GM10847 (cell line): ENCODE measurements around the gene EGLN2.

ENCODE experiments used
- POLR2A ChIP-seq: IDR thresholded peaks from 2 replicates; pipeline ENCODE4 v1.6.1; 2011; ENCODE audit not compliant: insufficient read length; ENCODE audit errors: extremely low read depth

The EGLN2 gene

DNA sequence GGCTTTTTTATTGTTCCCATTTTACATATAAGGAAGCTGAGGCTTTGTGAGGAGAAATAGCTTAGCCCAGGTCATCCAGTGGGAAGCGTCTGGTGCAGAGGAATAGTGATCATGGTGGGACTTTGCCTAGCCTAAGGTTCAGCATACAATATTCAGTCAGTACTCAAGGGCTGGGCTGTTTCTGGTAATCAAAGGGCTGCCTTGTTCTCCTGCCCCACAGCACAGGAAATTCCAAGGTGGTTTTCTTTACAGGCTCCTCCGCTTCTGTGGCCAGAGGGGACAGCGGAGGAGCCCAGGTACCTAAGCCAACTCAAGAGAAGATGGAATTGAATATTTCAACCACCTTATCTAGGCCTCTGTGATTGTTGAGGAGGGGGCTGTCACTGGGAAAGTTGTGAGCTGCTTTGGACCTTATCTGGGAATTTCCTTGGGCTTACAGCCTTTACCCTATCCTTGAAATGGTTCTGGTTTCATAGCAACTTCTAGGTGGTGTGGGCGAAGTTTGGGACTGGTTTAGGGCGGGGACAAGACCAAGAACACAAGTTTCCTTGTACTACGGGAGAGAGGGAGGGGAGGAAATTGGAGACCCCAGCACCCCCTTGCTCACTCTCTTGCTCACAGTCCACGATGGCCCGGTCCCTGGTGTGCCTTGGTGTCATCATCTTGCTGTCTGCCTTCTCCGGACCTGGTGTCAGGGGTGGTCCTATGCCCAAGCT is 23.9 kb upstream of the EGLN2 start, which contains the start of gene MIA:
MIA (plus strand) TSS at position 606 of the 716 bp plus-strand sequence; CDS start at position 628, 22 bp downstream.
- no peak for TF ChIP-seq POLR2A

DNA sequence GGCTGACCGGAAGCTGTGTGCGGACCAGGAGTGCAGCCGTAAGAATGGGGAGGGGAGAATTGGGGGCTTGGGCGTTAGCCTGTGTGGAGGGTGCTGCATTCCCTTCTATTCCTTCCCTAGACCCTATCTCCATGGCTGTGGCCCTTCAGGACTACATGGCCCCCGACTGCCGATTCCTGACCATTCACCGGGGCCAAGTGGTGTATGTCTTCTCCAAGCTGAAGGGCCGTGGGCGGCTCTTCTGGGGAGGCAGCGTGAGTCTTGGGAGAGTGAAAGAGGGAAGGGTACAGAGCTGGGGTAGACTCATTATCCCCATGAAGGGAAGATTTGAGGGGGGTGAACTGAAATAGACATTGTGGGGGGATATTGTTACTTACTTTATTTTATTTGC is 23.4 kb upstream of the EGLN2 start:
- TF ChIP-seq POLR2A = no peak

DNA sequence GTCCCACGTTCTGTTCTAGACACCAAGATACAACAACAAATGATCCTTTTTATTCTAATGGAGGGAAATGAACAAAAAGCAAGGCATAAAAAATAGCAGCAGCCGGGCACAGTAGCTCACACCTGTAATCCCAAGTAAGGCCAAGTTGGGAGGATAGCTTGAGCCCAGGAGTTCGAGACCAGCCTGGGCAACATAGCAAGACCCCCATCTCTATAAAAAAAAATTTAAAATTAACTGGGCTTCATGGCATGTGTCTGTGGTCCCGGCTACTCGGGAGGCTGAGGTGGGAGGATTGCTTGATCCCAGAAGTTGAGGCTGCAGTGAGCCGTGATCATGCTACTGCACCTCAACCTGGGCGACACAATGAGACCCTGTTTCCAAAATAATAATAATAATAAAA is 22.6 kb upstream of the EGLN2 start:
- no peak for TF ChIP-seq POLR2A

DNA sequence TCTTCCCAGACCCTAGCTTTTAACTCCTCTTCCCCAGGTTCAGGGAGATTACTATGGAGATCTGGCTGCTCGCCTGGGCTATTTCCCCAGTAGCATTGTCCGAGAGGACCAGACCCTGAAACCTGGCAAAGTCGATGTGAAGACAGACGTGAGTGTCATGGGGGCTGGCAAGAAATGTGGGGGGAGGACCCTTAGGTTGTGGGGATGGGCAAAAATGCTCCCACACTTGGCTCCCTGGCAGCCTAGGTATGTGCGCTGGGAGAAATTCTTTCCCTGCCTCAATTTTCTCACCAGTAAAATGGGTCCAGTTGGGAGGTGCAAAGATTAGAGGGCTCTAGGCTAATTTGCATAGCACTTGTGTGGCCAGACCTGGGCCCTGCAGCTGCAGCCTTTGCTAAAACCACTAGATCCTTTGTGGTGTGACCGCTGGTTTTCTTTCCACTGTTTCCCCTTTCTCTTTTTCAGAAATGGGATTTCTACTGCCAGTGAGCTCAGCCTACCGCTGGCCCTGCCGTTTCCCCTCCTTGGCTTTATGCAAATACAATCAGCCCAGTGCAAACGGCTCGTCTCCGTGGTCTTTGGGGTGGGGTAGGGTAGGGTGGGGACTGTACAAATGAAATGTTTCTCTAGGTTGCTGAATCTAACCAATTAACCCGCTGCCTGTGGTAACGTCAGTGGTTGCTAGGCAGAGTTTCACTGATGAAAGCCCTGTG is 21.9 kb upstream of the EGLN2 start:
- no peak for TF ChIP-seq POLR2A

DNA sequence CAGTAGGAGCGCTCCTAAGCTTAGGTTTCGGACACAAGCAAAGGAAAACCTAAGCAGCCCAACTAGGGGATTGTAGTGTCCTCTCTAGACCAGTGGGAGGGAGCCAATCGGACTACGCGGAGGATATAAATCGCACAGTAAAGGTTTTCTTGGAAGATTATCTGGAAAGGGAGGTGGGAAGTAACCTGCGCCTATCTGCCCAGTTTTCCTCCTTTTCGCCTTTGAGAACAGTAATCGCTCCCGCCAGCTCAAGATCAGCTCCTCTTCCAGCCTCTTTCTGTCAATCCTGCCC is 21.4 kb upstream of the EGLN2 start:
- TF ChIP-seq POLR2A = no peak

DNA sequence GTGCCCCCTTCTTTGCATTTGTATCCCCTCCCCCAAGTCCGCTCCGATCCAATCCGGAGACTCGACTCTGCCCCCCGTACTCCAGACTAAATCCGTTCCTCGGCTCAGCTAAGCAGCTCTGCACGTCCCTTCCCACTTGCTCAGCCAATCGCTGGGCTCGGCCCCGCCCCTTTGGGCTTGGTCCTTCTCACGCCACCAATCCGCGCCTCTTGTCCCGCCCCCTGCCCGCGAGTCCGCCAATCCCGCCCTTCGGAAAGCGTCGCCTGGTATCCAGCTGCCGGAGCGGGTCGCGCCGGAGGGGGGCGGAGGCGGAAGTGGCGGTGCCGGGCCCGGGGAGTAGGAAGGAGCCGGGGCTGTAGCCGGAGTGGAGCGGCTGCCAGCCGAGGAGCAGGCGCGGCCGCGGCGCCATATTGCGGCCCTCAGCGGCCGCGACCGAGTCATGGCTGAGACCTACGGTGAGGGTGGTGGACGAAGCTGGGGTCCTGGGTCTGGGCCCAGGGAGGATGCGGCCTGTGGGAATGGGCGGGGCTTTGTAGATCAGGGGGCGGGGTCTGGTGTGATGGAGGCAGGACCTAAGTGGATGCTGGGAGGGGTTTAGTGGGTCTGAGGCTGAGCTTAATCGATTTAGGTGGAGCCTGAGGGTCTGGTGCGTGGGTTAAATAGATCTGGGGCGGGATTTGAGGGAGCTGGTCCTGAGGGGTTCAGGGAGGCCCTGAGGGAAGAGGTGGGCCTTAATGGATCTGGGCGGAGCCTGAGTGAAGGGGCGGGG is 20.9 kb upstream of the EGLN2 start, which contains the start of gene RAB4B:
RAB4B (plus strand) TSS at position 311 of the 769 bp plus-strand sequence; CDS start at position 440, 129 bp downstream.
- peak; percentile 61 for TF ChIP-seq POLR2A

DNA sequence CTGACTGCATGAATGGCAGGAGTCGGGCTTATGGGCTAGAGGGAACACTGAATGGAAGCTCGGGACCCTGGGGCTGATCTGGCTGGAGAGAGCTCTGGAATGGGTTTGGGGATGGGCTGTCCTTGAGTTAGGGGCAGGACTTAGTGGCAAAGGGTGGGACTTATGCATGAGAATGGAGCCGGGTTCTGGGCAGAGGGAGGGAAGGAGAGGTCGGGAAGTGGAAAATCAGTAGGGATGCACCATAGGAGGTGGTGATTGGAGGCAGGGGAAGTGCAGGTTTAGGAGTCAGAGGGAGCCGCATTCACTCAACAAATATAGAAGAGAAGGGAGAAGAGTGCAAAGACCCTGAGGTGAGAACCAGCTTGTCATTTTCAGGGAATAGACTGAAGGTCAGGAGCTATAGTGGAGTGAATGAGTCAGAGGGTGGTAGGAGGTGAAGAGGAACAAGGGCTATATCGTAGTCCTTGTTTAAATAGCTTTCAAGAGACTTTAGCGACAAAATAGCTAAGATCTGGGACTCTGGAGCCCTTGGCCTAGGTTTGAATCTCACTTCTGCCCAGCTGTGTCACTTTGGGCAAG is 20.2 kb upstream of the EGLN2 start:
- TF ChIP-seq POLR2A = no peak

DNA sequence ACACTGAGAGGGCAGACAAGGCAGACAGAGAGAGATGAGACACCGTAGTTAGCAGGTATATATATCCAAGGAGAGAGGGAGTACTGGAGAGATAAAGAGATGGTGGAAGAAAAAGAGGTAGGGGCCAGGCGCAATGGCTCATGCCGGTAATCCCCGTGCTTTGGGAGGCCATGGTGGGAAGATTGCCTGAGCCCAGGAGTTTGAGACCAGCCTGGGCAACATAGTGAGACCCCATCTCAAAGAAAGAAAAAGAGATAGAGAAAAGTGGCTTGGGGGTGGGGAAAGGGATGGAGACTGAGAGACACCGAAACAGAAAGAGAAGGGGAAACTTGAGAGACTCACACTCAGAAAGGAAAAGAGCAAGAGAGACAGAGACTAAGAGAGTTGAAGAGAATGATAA is 18.4 kb upstream of the EGLN2 start:
- no peak for TF ChIP-seq POLR2A

DNA sequence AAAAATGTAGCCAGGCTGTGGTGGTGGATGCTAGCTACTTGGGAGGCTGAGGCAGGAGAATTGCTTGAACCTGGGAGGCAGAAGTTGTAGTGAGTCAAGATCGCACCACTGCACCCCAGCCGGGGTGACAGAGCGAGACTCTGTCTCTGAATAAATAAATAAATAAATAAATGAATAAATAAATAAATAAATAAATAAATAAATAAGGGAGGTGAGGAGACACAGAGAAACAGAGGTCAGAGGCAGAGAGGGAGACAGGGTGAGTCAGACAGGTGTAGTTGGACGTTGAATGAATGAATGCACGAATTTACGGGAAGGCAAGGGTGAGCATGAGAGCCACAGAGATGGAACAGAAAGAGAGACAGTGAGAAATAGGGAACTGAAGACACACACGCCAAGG is 17.9 kb upstream of the EGLN2 start:
- TF ChIP-seq POLR2A = no peak

DNA sequence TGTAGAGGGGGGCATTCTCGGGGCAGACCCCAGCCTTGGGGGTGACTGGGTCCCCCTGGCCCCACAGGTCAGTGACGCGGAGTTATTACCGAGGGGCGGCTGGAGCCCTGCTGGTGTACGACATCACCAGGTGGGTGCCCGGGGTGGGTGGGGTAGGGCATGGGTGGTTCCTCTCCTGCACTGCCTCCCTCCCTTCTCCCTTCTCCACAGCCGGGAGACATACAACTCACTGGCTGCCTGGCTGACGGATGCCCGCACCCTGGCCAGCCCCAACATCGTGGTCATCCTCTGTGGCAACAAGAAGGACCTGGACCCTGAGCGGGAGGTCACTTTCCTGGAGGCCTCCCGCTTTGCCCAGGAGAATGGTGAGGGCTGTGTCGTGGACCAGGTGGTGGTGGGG is 15.3 kb upstream of the EGLN2 start:
- no peak for TF ChIP-seq POLR2A

DNA sequence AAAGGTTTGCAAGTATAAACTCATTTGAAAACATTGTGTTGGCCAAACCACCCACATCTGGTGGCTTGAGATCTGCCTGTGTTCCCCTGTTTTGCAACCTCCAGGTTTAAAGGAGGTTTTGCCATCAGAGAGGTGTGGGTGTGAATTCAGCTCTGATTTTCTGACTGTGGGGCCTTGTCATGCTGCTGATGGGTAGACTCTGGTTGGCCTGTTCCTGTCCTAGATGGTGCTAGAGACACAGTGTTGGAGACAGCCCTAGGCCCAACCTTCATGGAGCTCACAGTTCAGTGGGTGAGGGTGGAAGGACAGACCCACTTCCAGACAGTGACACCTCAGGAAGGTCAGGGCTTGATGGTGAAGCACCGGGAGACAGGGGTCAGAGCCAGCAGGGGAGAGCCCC is 13.5 kb upstream of the EGLN2 start:
- TF ChIP-seq POLR2A = no peak

DNA sequence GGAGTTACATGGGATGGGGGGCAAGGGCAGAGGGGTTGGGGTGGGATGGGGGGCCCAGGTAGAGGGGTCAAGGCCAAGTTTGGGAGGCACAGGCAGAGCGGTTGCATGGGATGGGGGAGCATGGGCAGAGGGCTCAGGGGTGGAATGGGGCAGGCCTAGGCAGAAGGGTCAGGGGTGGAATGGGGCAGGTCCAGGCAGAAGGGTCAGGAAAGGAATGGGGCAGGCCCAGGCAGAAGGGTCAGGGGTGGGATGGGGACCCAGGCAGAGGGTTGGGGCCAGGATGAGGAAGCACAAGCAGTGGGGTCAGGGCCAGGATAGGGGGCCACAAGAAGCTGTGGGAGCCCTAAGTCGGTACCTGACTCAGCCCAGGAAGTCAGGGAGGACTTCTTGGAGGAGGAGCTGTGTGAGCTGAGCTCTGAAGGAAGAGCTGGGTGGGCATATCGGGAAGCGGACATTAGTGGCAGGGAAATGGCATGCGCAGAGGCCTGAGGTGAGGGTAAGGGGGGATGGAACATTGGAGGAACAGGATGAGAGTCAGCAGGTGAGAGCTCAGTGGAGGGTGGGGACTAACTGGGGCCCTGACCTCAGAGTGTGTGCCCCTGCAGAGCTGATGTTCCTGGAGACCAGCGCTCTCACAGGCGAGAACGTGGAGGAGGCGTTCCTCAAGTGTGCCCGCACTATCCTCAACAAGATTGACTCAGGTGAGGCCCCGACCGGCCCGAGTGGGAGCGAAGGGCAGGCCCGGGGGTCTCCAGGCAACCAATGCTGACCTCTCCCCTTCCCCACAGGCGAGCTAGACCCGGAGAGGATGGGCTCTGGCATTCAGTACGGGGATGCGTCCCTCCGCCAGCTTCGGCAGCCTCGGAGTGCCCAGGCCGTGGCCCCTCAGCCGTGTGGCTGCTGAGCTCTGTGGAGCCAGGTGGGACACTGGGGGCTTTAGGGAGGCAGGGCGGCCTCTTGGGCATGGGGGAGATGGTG is 12.6 kb upstream of the EGLN2 start:
- no peak for TF ChIP-seq POLR2A

DNA sequence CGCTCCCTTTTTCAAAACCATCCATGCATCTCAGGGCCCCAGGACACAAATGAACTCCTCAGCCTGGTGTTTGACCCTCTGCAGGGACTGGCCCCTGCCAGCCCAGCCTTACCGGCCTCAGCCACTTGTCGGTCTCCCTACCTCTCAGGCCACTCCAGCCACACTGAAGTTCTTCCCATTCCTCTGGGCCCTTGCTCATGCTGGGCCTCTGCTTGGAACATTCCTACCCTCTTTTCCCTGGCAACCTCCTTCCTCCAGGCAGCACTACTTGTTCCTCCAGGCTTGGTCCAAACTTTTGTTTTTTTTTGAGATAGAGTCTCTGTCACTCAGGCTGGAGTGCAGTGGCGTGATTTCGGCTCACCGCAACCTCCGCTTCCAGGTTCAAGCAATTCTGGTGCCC is 7.6 kb upstream of the EGLN2 start:
- no peak for TF ChIP-seq POLR2A

DNA sequence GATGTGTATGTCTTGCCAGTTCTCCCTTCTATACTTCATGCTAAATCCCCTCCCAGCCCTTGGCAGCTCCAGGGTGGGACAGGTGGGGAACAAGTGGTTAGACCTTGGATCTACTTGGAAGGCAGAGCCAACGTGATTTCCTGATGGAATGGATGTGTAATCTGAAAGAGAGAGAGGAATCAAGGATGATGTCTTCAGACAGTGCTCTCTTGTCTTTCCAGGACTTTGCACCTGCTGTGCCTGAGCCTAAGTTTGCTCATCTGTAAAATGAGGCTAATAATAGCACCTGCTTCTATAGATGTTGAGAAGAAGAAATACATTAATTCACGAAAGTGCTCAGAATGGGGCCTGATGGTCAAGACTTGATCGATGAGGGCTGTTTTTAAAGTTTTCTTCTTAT is 7.0 kb upstream of the EGLN2 start:
- no peak for TF ChIP-seq POLR2A
